Left ventricle myocardium inferior (tissue), 1 donor: ENCODE results near the gene DCTN2. TPM values are rescaled to one million over a fixed set of nuclear protein-coding genes. Genes with fewer than 3 reads are reported as not detected.
"Not testable (repeated sequence)": the region's sequence is repeated elsewhere in the genome, so short reads cannot be mapped to it uniquely, and the experiment has no call there.

Experiments used
- DNase-seq: peaks from one replicate; pipeline ENCODE4 v3.0.0-alpha.2; 2020
- H3K27ac ChIP-seq: fragments of 200-600 bp; replicated peaks from 2 replicates; pipeline ENCODE4 v1.8.0; 2021
- H3K27me3 ChIP-seq: fragments of 200-600 bp; 2 replicates; pipeline ENCODE4 v1.8.0; 2021; ENCODE audit warnings: low read depth
- H3K36me3 ChIP-seq: fragments of 200-600 bp; 2 replicates; pipeline ENCODE4 v1.8.0; 2021
- H3K4me1 ChIP-seq: fragments of 200-600 bp; 2 replicates; pipeline ENCODE4 v1.8.0; 2021
- H3K4me3 ChIP-seq: fragments of 200-600 bp; 2 replicates; pipeline ENCODE4 v1.8.0; 2021; ENCODE audit warnings: mild to moderate bottlenecking, moderate library complexity
- H3K9me3 ChIP-seq: fragments of 200-600 bp; replicated peaks from 2 replicates; pipeline ENCODE4 v1.8.0; 2021
- intact Hi-C: fragments of 100-400 bp; cut with micrococcal nuclease; formaldehyde crosslinking; loops from one replicate; pipeline ENCODE4 v1.11.0; 2022
- total RNA-seq: library from RNA; stranded (reverse); fragmentation: NEBNext Ultra II Directional; extraction: Animal tissue kit (Norgen Biotek cat#: 25700); gene quantifications from one replicate; pipeline ENCODE4 v1.2.1, GENCODE V29; 2021
- TF ChIP-seq, protein P1 (sequence below): fragments of 200-600 bp; IDR thresholded peaks from 2 replicates; pipeline ENCODE4 v1.8.0; 2021; ENCODE audit warnings: antibody characterized with exemption, mild to moderate bottlenecking, borderline replicate concordance
- donor health status: DM: no; HTN: yes; CAD: no; lungs with severe emphysema.

The DCTN2 gene
- total RNA-seq, 1 donor from 2014 or later, result 87.8 TPM

DNA sequence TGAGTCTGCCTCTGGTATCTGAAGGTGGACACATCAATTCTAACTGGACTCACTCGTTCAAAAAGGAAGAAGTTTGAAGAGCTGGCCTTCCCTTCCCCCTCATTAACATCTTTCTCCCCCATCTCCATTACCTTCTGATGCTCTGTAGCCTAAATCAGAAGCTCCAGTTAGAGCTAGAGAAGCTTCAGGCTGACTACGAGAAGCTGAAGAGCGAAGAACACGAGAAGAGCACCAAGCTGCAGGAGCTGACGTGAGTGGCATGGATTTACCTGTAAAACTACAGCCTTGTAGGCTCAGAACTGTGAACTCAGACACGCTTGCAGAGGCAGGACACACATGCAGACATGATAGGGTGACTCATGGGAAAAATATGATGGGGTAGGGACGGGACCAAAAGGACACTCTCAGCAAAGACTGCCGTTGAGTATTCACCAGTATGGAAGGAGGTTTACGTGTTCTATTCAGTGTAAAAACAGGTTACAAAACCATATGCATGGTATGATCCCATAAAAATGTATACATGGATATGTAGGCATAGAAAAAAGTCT is 29.7 kb upstream of the DCTN2 start:
- Histone ChIP-seq H3K9me3 (no peaks in the 10 kb centered on the region), H3K4me1 (no peaks in the 10 kb centered on the region), H3K4me3 (no peak overlapping the region), H3K27me3 (peaks cover 42% of the 10 kb centered on the region), H3K36me3 (no peaks in the 10 kb centered on the region), H3K27ac (no peak overlapping the region)
- TF ChIP-seq, protein P1, sequence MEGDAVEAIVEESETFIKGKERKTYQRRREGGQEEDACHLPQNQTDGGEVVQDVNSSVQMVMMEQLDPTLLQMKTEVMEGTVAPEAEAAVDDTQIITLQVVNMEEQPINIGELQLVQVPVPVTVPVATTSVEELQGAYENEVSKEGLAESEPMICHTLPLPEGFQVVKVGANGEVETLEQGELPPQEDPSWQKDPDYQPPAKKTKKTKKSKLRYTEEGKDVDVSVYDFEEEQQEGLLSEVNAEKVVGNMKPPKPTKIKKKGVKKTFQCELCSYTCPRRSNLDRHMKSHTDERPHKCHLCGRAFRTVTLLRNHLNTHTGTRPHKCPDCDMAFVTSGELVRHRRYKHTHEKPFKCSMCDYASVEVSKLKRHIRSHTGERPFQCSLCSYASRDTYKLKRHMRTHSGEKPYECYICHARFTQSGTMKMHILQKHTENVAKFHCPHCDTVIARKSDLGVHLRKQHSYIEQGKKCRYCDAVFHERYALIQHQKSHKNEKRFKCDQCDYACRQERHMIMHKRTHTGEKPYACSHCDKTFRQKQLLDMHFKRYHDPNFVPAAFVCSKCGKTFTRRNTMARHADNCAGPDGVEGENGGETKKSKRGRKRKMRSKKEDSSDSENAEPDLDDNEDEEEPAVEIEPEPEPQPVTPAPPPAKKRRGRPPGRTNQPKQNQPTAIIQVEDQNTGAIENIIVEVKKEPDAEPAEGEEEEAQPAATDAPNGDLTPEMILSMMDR, result no peak
- intact Hi-C loops, result no loop called here
- DNase-seq, result no peak

DNA sequence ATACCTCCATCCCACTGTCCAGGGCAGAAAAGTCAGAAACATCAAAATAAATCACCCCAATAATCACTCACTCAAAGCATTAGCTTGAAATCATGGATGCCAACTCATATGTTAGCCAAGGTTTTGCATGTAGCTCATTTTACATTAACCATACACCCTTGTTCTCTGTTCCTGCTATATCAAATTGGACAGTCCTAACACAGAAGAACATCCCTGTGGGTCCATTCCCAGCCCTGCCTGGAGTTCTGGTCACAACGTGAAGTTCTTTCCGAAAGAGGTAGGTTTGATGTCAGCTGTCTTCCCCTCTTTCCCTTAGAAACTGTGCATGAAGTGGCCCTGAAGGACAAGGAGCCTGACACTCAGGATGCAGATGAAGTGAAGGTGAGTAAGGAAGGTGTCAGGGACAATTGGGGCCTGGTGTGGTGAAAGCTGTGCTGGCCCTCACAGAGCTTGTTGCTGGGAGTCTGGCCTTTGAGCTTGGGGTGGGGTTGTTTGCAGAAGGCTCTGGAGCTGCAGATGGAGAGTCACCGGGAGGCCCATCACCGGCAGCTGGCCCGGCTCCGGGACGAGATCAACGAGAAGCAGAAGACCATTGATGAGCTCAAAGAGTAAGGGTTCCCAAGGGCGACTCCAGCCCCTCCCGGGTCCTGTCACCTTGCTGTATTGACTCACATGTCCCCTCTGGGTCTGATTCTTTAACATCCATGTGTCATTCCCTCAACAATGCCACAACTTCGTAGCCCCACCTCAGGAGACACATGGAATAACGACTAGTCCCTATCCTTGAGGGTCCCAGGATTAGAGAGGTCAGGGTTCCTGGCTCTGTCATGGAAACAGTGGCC is 29.0 kb upstream of the DCTN2 start:
- intact Hi-C loops, result no loop called here
- no peak overlapping the region for H3K4me3 ChIP-seq
- peaks cover 42% of the 10 kb centered on the region for H3K27me3 ChIP-seq
- TF ChIP-seq, protein P1, result no peak
- no peaks in the 10 kb centered on the region for H3K9me3 ChIP-seq
- no peaks in the 10 kb centered on the region for H3K4me1 ChIP-seq
- no peak for DNase-seq
- H3K27ac ChIP-seq, result no peak overlapping the region
- no peaks in the 10 kb centered on the region for H3K36me3 ChIP-seq

DNA sequence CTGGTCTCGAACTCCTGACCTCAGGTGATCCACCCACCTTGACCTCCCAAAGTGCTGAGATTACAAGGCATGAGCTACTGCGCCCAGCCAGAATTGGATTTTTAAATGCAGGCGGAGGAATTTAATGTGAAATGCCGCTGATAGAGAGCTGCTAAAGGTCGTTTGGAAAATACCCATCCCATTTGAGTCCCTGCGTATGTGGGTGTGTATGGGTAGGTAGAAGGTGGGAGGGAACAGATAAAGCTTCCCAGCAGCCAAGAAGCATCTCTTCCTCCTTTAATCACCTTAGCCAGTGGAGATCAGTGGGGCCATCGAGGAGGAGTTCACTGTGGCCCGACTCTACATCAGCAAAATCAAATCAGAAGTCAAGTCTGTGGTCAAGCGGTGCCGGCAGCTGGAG is 27.8 kb upstream of the DCTN2 start:
- no peak for DNase-seq
- no peaks in the 10 kb centered on the region for H3K4me1 ChIP-seq
- H3K36me3 ChIP-seq, result no peaks in the 10 kb centered on the region
- TF ChIP-seq, protein P1, result no peak
- no peak overlapping the region for H3K27ac ChIP-seq
- peaks cover 50% of the 10 kb centered on the region for H3K27me3 ChIP-seq
- H3K4me3 ChIP-seq, result no peak overlapping the region
- intact Hi-C loops, result no loop called here
- no peaks in the 10 kb centered on the region for H3K9me3 ChIP-seq

DNA sequence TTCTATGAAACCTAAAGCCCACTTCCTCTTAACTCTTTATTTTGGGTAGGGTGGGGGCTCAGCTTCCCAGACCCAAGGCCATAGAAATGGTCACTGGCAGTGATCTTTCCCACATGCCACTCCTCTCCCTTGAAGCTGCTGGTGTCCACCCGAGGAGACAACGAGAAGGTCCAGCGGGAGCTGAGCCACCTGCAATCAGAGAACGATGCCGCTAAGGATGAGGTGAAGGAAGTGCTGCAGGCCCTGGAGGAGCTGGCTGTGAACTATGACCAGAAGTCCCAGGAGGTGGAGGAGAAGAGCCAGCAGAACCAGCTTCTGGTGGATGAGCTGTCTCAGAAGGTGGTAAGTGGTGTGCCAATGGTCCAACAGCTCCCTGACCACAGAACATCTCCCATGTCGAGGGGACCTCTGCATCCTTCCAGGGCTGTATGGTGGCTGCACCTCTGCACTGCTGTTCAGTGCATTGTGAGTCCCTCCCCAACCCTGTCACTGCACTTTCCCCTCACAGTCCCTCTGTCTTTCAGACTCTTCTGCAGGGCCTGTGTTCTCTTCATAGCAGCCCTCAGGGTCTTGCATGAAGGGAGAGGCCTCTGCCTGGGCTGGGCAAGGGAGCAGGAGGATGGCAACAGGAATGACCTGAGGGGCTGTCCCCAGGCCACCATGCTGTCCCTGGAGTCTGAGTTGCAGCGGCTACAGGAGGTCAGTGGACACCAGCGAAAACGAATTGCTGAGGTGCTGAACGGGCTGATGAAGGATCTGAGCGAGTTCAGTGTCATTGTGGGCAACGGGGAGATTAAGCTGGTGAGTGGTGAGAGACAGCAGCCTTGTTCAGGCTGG is 25.2 kb upstream of the DCTN2 start:
- DNase-seq, result no peak
- Histone ChIP-seq H3K36me3 (no peaks in the 10 kb centered on the region), H3K27ac (no peak overlapping the region), H3K4me3 (no peak overlapping the region), H3K9me3 (no peaks in the 10 kb centered on the region), H3K27me3 (peaks cover 77% of the 10 kb centered on the region), H3K4me1 (no peaks in the 10 kb centered on the region)
- TF ChIP-seq, protein P1, result no peak
- intact Hi-C loops, result no loop called here

DNA sequence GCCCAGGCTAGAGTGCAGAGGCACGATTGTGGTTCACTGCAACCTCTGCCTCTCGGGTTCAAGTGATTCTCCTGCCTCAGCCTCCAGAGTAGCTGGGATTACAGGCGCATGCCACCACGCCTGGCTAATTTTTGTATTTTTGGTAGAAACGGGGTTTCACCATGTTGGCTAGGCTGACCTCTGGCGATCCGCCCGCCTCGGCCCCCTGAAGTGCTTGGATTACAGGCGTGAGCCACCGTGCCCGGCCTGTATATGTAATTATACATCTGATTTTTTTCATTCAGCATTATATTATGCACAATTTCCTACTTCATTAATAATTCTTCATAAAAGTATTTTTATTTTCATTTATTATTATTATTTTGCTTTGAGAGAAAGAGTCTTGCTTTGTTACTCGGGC is 23.4 kb upstream of the DCTN2 start:
- H3K27ac ChIP-seq, H3K4me1 ChIP-seq, H3K9me3 ChIP-seq, DNase-seq, H3K36me3 ChIP-seq, H3K4me3 ChIP-seq, intact Hi-C loops: not testable (repeated sequence)
- peaks cover 83% of the 10 kb centered on the region for H3K27me3 ChIP-seq
